Progenitor cell of endocrine pancreas (in vitro differentiated cells): ENCODE data around the gene BTN3A1. TPM values are rescaled to one million over a fixed set of nuclear protein-coding genes. Genes with fewer than 3 reads are reported as not detected.
"Not testable (repeated sequence)": the region's sequence is repeated elsewhere in the genome, so short reads cannot be mapped to it uniquely, and the experiment has no call there.

Source experiments
- DNase-seq: peaks from one replicate; pipeline ENCODE4 v3.0.0; 2021; ENCODE audit warnings: low spot score; ENCODE audit not compliant: unreplicated experiment
- H3K27ac Mint-ChIP-seq: 2 replicates; pipeline ENCODE4 v1.8.0; 2021; ENCODE audit warnings: mild to moderate bottlenecking, moderate library complexity, mixed read lengths
- H3K27me3 Mint-ChIP-seq: 2 replicates; pipeline ENCODE4 v1.8.0; 2021; ENCODE audit warnings: mixed read lengths
- H3K36me3 Mint-ChIP-seq: 2 replicates; pipeline ENCODE4 v1.8.0; 2022; ENCODE audit warnings: mixed read lengths; ENCODE audit not compliant: insufficient read depth
- H3K4me1 Mint-ChIP-seq: 2 replicates; pipeline ENCODE4 v1.8.0; 2021; ENCODE audit warnings: low read depth, mixed read lengths
- H3K4me3 Mint-ChIP-seq: 2 replicates; pipeline ENCODE4 v1.8.0; 2021; ENCODE audit warnings: low read depth, mild to moderate bottlenecking, moderate library complexity, mixed read lengths
- H3K9me3 Mint-ChIP-seq: 2 replicates; pipeline ENCODE4 v1.8.0; 2021; ENCODE audit warnings: low read depth, mixed read lengths
- CTCF ChIP-seq: fragments of 200-600 bp; sonication (generic); IDR thresholded peaks from one replicate; pipeline ENCODE4 v1.5.0; 2021; ENCODE audit warnings: antibody characterized with exemption, mild to moderate bottlenecking; ENCODE audit not compliant: unreplicated experiment
- total RNA-seq: library from RNA; stranded (reverse); gene quantifications from 2 replicates; pipeline ENCODE4 v1.2.1, GENCODE V29; 2021

The BTN3A1 gene
- total RNA-seq, 1 donor from 2014 or later: 9.6 TPM

DNA sequence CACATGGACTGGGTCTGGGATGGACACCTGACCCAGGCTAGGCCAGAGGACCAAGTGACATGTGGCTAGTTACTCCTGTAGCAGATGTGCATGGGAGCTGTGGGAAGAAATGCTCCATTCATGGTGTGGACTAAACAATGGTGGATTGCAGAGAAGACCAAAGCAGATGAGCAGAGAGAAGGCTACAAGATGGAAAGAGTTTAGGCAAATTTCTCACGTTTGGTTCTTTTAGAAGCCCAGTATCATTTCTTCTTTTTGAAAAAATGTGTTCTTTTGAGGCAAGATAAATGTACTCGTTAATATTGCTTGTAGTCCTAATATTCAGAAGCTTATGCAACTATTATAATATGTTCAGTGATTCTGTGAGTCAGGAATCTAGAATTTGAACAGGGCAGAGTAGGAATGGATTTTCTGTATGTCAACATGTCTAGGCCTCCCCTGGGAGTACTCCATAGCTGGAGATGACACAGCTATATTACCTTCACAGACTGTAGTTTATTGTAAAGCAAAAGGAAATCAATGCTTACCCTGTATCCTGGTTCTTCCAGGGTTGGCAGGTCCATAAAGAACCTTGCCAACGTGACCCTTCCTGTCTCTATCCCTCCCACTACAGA lies 53.4 kb downstream of the BTN3A1 start:
- TF ChIP-seq CTCF: no peak
- Mint-ChIP-seq H3K27me3 (no peaks in the 10 kb centered on the region), H3K27ac (no peak overlapping the region), H3K4me1 (peaks cover 23% of the 10 kb centered on the region), H3K36me3 (peaks cover 6% of the 10 kb centered on the region), H3K9me3 (no peaks in the 10 kb centered on the region), H3K4me3 (no peak overlapping the region)
- no peak for DNase-seq

GRCh38 chr6:26457264-26457805 lies 55.3 kb downstream of the BTN3A1 start:
- Mint-ChIP-seq H3K4me1 (peaks cover 30% of the 10 kb centered on the region), H3K9me3 (no peaks in the 10 kb centered on the region), H3K27me3 (no peaks in the 10 kb centered on the region), H3K4me3 (peak overlapping the region; percentile 99), H3K36me3 (peaks cover 15% of the 10 kb centered on the region), H3K27ac (peak overlapping the region; percentile 99)
- no peak for DNase-seq
- no peak for TF ChIP-seq CTCF

DNA sequence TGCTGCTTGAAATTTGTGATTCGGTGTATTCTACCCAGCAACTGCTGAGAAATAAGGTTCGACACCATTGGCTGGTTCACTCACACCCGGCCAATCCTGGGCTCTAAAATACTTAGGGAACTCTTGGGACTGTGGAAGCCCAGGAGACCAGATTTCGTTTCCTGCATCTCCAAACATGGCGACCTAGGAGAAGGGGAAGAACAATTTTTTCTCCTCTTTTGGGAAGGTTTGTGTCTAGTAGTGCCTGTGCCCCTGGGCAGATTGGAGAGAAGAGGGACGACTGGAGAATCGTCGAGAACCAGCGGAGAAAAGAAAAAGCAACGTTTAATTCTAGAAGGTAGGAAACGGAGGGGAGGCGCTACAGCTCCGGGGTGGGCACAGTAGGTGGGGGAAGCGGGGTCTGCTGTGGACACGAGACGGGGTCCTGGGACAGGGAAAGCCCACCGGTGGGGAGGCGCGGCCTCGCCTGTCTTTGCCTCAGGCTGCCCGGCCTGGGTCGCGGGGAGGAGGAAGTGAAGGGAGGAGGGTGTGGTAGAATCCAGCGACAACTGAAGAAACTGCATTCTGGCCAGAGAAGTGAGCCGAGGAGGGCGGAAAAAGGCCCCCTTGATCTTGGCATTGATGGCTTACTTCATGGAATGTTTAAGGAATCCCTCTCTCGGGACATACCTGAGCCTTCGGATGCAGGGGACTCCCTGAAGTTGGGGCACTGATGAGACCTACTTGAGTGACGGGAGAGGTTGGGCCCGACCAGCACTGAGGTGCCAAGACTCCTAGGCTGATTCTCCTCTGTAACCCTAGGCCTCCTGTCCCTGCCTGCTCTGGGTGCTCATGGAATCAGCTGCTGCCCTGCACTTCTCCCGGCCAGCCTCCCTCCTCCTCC lies 56.0 kb downstream of the BTN3A1 start, which contains the start of gene BTN2A1:
Gene BTN2A1, plus strand, starts transcription at position 150 of the 883 bp plus-strand sequence. Its CDS starts 682 bp downstream, at position 832.
- DNase-seq: peak; percentile 48
- peaks cover 20% of the 10 kb centered on the region for H3K36me3 Mint-ChIP-seq
- no peaks in the 10 kb centered on the region for H3K9me3 Mint-ChIP-seq
- H3K27me3 Mint-ChIP-seq: no peaks in the 10 kb centered on the region
- H3K27ac Mint-ChIP-seq: peak within 1 kb of the TSS; percentile 99
- H3K4me1 Mint-ChIP-seq: peaks cover 30% of the 10 kb centered on the region
- peak within 1 kb of the TSS; percentile 99 for H3K4me3 Mint-ChIP-seq
- no peak for TF ChIP-seq CTCF

- DNase-seq: no peak
- Mint-ChIP-seq H3K27me3 (no peaks in the 10 kb centered on the region), H3K4me3 (peak overlapping the region; percentile 54), H3K36me3 (peaks cover 27% of the 10 kb centered on the region), H3K27ac (no peak overlapping the region), H3K4me1 (peaks cover 30% of the 10 kb centered on the region), H3K9me3 (no peaks in the 10 kb centered on the region)
- TF ChIP-seq CTCF: no peak
These were observed 57.1 kb downstream of the BTN3A1 start for GRCh38 chr6:26459023-26459810.

GRCh38 chr6:26461353-26461752 lies 59.3 kb downstream of the BTN3A1 start:
- not testable (repeated sequence) for DNase-seq, H3K27me3 Mint-ChIP-seq, H3K27ac Mint-ChIP-seq, H3K9me3 Mint-ChIP-seq
- H3K4me1 Mint-ChIP-seq: peaks cover 30% of the 10 kb centered on the region
- H3K4me3 Mint-ChIP-seq: peak overlapping the region; percentile 18
- peaks cover 41% of the 10 kb centered on the region for H3K36me3 Mint-ChIP-seq
